Dermis microvascular lymphatic vessel endothelial cell (primary cell): ENCODE data around the gene OR1N1. TPM values are rescaled to one million over a fixed set of nuclear protein-coding genes. Genes with fewer than 3 reads are reported as not detected.

Experiments
- total RNA-seq: library from RNA; depleted of rRNA; stranded (reverse); fragments of >200 nt; gene quantifications from 2 replicates; pipeline ENCODE4 v1.2.1, GENCODE V29; 2014

OR1N1 gene
- total RNA-seq, 1 donor from 2014 or later: not detected

Other genes with a start within 250 kb of the OR1N1 start
- 1.0 and 1.8 TPM in 2 replicates for gene PTGS1, start 156.3 kb downstream of the OR1N1 start, total RNA-seq
- gene OR1J1, start 49.4 kb downstream of the OR1N1 start, total RNA-seq: not detected in 2 replicates
- gene OR1J2, start 16.5 kb downstream of the OR1N1 start, total RNA-seq: not detected in 2 replicates
- under 0.01 TPM in 1 of 2 replicates, not detected in the other for gene OR1J4, start 8.2 kb downstream of the OR1N1 start, total RNA-seq
- gene OR1N2, start 25.8 kb upstream of the OR1N1 start, total RNA-seq: not detected in 2 replicates
- gene OR1L8, start 56.1 kb upstream of the OR1N1 start, total RNA-seq: 0.13 and 0.25 TPM in 2 replicates
- gene OR1Q1, start 87.4 kb upstream of the OR1N1 start, total RNA-seq: not detected in 2 replicates
- 0.25 and 0.26 TPM in 2 replicates for gene OR1B1, start 130.3 kb upstream of the OR1N1 start, total RNA-seq
- not detected in 2 replicates for gene OR1L1, start 134.4 kb upstream of the OR1N1 start, total RNA-seq
- not detected in 2 replicates for gene OR1L3, start 147.8 kb upstream of the OR1N1 start, total RNA-seq
- not detected in 2 replicates for gene OR1L4, start 196.7 kb upstream of the OR1N1 start, total RNA-seq
- not detected in 2 replicates for gene OR1L6, start 215.0 kb upstream of the OR1N1 start, total RNA-seq